CD1c-positive myeloid dendritic cell (primary cell): ENCODE data around the gene ZNF266.

Experiments
- DNase-seq: peaks from one replicate; pipeline ENCODE4 v3.0.0-alpha.2; 2016; ENCODE audit errors: extremely low spot score

The ZNF266 gene

DNA sequence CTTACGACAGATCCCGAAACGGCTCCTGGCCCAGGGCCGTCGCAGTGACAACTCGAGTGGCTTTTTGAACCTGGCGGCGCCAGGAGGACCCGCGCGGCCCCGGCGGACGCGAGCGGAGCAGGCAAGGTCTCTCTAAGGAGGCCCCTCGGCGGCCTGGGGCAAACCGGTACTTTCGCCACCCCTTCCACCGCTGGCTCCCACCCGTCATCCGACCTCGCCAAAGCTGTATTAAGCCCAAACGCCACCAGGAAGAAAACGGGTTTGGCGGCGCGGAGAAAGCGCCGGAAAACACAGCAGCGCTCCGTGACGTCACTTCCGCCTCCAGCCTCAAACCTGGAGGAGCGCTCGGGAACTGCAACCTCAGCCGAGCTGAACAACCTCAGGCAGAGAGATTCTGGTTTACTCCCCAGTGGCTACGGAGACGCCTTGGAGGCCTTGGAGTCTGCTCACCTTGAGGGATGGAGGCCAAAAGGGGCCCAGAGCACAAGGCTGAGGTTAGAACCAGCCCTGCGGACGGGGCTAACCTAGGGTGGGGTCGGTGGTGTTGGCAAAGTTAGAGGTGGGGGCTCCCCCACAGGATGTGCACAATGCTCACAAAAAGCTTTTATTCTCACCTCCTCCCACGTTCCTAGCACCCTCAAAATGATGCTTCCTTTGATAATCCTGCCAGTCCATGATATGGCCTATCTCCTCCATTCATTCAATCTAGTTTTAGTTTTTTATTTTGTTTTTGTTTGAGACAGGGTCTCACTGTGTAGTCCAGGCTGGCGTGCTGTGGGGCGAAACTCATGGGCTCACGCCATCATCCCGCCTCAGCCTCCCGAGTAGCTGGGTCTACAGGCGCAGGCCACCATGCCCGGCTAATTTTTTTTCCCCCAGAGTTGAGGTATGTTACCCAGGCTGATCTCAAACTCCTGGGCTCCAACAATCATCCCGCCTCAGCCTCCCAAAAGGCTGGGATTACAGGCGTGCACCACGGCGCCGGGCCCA, at the start of gene ZNF266:
Gene ZNF266 (minus strand): TSS at position 295 of the 990 bp plus-strand sequence. CDS start 15,484 bp downstream, outside the sequence.
- DNase-seq: peak; percentile 97

DNA sequence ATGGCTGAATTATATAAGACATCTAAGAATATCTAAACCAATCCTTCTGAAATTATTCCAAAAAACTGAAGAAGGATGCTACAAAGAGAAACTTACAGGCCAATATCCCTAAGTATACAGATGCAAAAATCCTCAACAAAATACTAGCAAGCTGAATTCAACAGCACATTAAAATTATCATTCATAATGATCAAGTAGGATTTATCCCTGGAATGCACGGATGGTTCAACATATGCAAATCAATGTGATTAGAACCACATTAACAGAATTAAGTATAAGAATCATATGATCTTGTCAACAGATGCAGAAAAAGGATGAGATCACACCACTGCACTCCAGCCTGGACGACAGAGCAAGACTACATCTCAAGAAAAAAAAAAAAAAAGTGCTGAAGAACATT, 49.8 kb upstream of the ZNF266 start:
- no peak for DNase-seq

DNA sequence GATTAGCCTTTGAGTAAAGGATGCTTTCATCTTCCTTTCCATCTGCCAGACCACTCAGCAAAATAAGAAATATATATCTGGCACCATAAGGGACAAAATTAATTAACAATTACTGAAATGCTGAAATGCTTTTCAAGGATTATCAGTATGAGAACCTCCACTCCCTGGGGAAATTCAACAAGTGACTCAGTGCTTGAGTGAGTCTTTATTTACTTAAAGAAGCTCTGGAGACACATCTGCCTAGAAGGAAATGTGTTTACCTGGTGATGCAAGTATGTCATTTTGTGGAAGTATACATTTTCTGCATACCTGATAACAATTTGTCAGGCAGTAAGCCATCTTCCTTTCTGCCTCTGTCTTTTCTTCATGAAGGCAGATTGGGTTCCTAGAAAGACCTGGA, 39.6 kb upstream of the ZNF266 start:
- no peak for DNase-seq

DNA sequence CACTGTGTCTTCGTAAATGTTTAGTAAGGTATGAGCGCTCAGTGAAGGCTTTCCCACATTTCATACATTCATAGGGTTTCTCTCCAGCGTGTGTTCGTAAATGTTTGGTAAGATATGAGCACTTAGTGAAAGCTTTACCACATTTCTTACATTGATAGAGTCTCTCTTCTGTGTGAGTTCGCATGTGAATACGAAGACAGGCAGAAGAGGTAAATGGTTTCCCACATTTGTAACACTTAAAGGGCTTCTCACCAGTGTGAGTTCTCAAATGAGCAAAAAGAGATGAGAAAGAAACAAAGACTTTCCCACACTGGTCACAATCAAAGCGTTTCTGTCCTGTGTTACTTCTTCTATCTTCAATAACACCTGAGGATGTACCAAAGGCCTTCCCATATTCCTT, 31.8 kb upstream of the ZNF266 start:
- DNase-seq: no peak

DNA sequence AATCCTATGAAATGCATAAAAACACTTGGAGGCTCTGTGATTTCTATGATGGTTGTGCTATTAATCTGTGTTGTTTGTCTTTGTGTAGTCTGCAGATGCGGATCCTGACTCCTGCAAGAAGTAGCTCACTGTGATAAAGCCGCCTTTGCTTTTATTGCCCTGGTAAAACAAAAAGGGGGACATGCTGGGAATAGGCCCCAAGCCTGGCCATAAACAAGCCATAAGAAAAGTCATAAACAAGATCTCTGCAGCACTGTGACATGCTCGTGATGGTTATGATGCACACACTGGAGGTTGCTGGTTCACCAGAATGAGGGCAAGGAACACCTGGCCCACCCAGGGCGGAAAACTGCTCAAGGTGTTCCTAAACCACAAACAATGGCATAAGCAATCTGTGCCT, 26.6 kb upstream of the ZNF266 start:
- no peak for DNase-seq

DNA sequence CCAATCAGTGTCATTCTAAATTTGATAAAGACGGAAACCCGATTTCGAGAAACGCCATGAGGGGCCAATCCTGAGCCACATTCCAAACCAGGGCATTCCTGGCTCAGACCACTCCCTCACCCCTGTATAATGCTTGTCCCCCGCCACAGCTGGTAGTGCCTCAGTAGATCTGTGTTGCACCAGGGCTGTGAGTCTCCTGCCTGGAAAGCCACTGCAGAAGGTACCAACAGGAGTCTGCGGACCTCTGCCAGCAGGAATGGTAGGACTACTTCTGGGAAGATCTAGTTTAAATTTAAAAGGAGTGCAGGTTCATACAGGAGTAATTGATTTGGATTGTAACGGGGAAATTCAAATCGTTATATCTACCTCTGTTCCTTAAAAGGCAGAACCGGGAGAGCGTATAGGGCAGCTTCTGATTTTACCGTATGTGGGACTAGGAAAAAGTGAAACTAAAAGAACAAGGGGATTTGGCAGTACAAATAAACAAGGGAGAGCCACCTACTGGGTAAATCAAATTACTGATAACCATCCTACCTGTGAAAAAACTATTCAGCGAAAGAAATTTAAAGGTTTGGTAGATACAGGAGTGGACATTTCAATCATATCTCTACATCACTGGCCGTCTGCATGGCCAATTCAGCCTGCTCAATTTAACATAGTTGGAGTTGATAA, 20.8 kb upstream of the ZNF266 start:
- DNase-seq: no peak

DNA sequence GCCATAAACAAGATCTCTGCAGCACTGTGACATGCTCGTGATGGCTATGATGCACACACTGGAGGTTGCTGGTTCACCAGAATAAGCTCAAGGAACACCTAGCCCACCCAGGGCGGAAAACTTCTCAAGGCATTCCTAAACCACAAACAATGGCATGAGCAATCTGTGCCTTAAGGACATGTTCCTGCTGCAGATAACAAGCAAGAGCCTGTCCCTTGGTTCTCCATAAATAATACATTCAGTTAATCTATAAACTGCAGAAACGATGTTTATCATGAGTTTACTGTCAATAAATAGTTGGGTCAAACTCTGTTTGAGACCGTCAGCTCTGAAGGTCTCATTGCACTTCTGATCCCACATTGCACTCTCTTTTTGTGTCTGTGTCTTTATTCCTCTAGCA, 18.6 kb upstream of the ZNF266 start:
- DNase-seq: no peak

DNA sequence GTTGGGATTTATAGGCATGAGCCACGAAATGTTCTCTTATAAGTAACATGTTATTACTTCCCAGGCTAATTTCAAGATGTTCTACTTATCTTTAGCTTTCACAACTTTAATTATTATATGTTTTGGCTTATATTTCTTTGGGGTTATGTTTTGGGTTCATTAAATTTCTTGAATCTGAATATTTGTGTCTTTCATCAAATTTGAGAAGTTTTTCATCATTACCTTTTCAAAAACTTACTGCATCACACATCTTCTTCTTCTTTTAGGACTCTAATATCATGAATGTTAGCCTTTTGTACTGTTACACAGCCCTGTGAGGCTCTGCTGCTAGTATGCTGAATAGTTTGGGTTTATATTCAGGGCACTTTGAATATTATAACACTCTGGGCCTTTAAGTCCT, 9.7 kb upstream of the ZNF266 start:
- DNase-seq: no peak

DNA sequence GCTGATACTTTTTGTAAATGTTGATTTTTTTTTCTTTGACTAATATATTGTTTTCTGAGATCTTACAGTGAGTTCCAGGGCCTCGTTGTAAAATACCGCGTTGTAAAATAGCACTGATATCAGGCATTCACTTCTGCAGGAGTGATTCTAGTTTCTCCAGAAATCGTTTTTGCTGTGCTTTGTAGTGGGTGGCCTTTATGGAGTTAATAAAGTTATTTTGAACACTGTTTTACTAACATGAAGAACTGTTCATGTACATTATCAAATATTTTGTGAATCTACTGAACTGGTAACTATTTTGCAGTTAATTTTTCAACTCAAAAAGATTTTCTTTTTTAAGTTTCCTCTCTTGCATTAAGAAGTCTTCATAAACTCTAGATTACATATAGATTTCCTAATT, 985 bp upstream of the ZNF266 start:
- no peak for DNase-seq

DNA sequence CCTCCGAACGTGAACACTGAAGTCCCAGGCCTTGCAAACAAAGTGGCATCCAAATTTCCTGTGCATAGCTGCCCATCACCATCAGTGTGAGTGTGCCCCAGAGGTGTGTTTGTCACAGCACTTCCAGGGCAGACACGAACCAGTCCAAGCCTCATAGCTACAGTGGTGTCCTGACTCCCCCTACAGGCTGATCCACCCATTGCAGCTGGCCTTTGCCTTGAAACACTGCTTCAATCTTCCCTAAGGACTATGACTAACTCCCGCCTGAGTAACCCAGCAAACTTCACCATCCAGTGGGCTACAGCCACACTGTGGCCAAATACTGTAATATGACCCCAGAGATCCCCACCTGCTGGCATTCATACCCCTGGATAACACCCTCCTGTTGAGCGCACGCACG, 3.9 kb downstream of the ZNF266 start:
- DNase-seq: peak; percentile 17

DNA sequence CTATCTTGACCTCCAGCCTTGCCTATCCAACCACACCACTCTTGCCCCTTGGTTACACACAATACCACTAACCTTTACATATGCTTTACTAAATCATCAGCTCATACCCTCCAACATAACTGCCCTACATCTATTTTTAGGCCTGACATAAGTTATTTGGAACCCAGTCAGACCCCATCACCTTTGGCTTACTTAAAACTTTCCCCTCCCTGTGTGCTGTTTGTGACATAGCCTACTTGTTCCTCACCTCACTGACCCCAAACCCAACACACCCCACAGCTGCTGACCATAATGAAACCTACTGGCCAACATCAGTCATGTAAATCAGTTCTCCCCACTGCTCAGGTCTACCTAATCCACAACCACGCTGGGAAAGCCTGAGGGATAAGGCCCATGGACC, 4.9 kb downstream of the ZNF266 start:
- no peak for DNase-seq

DNA sequence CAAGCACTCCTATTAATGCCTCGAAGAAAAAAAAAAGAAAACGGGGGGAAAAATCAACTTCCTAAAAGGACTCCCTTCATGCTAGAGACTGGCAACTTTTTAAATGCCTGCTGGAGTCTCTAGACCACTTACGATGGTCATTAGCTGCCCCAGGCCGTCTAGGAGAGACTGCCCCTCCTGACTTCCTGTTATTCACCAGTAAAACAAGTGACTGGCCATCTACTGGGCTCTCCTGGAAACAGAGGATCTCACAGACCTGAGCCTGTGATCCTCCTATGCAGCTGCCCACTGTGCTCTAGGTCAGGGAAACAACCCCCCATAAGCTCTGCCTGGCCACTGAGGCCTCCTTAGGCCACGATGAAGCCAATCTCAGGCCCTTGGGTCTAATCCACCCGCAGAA, 7.4 kb downstream of the ZNF266 start:
- no peak for DNase-seq

DNA sequence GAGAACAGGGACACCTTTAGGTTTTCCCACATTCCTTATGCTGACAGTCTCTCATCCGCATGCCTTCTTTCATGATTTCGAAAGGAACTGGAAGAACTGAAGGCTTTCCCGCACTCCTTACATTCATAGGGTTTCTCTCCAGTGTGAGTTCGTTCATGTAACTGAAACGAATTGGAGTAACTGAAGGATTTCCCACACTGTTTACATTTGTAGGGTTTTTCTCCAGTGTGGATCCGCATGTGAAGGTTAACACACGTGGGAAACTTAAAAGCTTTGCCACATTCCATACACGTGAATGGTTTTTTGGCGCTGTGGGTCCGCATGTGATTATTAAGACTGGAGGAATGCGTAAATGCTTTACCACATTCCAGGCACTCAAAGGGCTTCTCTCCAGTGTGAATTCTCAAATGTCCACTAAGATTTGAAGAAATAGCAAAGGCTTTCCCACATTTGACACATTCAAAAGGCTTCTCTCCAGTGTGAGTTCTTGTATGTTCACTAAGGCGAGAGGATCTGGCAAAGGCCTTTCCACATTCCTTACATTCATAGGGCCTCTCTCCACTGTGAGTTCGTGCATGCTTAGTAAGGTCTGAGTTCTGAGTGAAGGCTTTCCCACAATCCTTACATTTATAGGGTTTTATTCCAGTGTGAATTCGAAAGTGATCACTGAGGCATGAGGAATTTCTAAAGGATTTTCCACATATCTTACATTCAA, 22.0 kb downstream of the ZNF266 start:
- DNase-seq: no peak

DNA sequence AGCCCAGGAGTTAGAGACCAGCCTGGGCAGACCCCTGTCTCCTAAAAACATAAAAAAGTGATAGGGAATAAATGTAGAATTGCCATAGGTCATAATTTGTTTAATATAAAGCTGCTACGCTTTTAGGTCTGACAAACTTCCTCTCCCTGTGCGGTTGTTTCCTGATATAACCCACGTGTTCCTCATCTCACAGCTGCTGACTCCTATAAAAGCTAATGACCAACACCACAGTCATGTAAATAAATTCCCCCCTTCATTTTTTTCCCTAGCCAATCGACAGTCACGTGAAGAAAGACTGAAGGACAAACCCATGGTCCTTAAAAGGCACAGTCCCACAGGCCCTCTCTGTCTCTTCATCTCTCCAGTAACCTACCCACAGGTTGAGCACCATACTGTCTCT, 27.5 kb downstream of the ZNF266 start:
- no peak for DNase-seq

DNA sequence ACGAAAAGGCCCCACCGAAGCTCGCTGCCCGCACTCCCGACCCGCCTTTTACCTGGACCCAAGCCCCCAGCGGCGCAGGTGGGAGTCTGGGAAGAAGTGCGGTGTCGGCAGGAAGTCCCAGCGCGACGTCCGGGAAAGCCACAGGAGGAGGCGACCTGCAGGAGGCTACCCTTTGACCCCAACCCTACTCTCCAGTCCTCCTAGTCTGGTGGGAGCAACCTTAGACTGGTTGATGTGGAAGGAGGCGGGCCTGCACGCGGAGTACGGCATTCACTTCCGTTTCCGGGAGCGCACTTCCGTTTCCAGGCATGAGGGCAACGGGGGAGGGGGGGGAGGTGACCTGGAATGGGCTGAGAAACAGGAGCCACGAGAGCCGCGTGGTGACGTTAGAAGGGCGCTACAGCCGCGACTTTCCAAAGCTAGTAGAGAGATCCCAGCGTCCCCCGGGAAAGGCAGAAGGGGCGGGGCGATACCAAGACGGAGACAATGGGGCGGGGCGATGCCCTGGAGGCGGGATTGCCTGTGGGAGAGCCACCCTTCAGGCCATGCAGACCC, 28.5 kb downstream of the ZNF266 start:
- DNase-seq: peak; percentile 43

DNA sequence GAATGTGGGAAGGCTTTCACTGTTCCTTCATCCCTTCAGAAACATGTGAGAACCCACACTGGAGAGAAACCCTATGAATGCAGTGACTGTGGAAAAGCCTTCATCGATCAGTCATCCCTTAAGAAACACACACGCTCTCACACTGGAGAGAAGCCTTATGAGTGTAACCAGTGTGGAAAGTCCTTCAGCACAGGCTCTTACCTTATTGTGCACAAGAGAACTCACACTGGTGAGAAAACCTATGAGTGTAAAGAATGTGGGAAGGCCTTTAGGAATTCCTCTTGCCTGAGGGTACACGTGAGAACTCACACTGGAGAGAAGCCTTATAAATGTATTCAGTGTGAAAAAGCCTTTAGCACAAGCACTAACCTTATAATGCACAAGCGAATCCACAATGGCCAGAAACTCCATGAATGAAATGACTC, 54.0 kb downstream of the ZNF266 start:
- DNase-seq: no peak

DNA sequence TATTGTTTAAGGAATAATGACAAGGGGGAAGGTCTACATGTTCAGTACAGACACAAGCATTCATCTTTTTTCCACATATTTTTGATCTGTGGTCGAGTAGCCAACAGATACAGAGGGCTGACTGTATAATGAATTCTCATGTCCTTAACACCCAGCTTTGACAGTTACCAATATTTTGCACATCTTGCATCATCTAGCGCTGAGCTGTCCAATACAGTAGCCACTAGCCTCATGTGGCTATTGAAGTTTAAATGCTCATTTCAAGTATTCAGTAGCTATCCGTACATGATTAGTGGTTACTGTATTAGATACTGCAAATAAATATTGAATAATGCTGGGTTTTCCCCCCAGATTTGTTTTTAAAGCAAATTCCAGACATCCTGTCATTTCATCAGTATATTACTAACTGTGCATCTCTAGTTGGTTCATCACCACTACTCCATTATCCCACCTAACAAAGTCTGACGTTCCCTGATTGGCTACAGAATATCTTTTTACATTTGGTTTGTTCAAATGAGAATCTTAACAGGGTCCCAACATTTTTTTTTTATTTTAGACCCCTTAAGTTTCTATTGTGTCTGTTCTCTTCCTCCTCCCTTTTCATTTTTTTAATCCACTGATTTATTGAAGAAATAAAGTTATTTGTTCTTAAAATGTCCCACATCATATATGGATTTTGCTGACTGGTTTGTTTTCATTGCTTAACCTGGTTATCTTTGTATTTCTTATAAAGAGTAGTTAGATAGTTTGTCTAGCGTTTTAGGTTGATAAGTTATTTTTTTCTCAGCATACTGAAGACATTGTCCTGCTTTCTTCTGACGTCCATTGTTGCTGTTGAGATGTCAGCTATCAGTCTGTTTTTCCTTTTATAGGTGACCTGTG, 64.4 kb downstream of the ZNF266 start:
- DNase-seq: no peak

DNA sequence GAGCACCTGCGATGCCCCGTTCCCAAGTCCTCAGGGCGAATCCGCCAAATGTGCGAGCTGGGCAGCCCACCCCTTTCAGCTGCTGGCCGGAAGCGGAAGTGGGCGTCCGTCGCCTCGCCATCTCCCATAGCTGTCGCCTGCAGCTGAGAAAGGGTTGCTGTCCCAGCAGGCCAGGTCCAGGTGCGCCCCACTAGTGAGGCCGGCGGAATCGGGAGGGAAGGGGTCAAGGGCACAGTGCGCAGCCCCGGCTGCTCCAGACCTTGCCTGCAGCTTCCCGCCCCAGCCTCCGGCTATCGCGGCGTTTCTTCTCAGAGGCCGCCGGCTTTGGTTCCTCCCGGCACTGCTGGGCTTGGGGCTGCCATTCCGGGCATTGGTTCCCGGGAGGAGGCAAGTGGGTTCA, 72.5 kb downstream of the ZNF266 start, which contains the start of gene ZNF177:
Gene ZNF177 (plus strand): TSS at position 109 of the 400 bp plus-strand sequence. CDS start 15,299 bp downstream, outside the sequence.
- DNase-seq: no peak
